ENCODE data around the gene NHLRC1. TPM values are rescaled to one million over a fixed set of nuclear protein-coding genes. Genes with fewer than 3 reads are reported as not detected.

NHLRC1 gene
- total and polyA plus RNA-seq, 10 of the 15 experiments (the other 5 are each of a cell fraction or from before 2014, with no cell fraction given): 0.04 to 0.22 (median 0.12) TPM; not detected in 2

- no TSS peak for BruUV-seq (replicated peaks)
- 46% methylated on average over 4 of the region's 4 CpGs for WGBS (ENCODE audit: insufficient coverage, insufficient replicate concordance, low lambda C conversion rate, missing lambda C conversion rate)
- RAD21 ChIA-PET (ENCODE audit: unreplicated experiment): no interaction called here
Observed at GRCh38 chr6:18076231-18076630, 46.2 kb downstream of the NHLRC1 start.

More at GRCh38 chr6:18076231-18076630, 46.2 kb downstream of the NHLRC1 start:
- H3K4me2 ChIP-seq (ENCODE audit: control insufficient read depth, insufficient read depth): no peak overlapping the region
- H4K20me1 ChIP-seq (ENCODE audit: control insufficient read depth, insufficient read depth): no peaks in the 10 kb centered on the region
- no peak for TF ChIP-seq YY1 (IDR thresholded peaks at IDR 0.05; ENCODE audit: low read depth, low read length)
- TF ChIP-seq SREBF2 (IDR thresholded peaks at IDR 0.05; ENCODE audit: low read length): no peak
- TF ChIP-seq NRF1 (conservative IDR thresholded peaks at IDR 0.05; ENCODE audit: low read depth, low read length): no peak
- no peak for TF ChIP-seq RUNX3 (IDR thresholded peaks at IDR 0.05; ENCODE audit: low read length)
- TF ChIP-seq SPI1 (IDR thresholded peaks at IDR 0.05; ENCODE audit: borderline replicate concordance, insufficient read depth, low read depth, low read length): no peak
- no peak for TF ChIP-seq SIN3A (IDR thresholded peaks at IDR 0.05; ENCODE audit: low read depth, low read length)
- TF ChIP-seq CEBPB (IDR thresholded peaks at IDR 0.05; ENCODE audit: borderline replicate concordance in 1 of 2, low read depth in 2 of 2, low read length in 2 of 2): no peak
- no peak for TF ChIP-seq GATAD2B (conservative IDR thresholded peaks at IDR 0.05; ENCODE audit: low read depth)
- no peak for TF ChIP-seq NBN (IDR thresholded peaks at IDR 0.05)
- no peak for TF ChIP-seq TCF3 (IDR thresholded peaks at IDR 0.05; ENCODE audit: borderline replicate concordance, insufficient read depth, low read depth, low read length)
- TF ChIP-seq MTA2 (IDR thresholded peaks at IDR 0.05; ENCODE audit: low read depth): no peak
- TF ChIP-seq ZNF217 (IDR thresholded peaks at IDR 0.05): no peak
- no peak for TF ChIP-seq ZNF687 (IDR thresholded peaks at IDR 0.05)
- TF ChIP-seq NFYA (IDR thresholded peaks at IDR 0.05; ENCODE audit: borderline replicate concordance, low read depth, low read length): no peak
- no peak for TF ChIP-seq BCLAF1 (IDR thresholded peaks at IDR 0.05)
- ATAC-seq (no peak), DNase-seq (ENCODE audit: low read depth, low spot score) (no peak), FAIRE-seq (no peak)
- POLR2A ChIA-PET: no interaction called here
- in situ Hi-C loops (cut with MboI) (no loop called here), intact Hi-C loops (cut with micrococcal nuclease; ENCODE audit: unreplicated experiment) (no loop called here)
- CTCF ChIA-PET: no interaction called here
- H3K9me3 ChIP-seq (replicated peaks; ENCODE audit: control insufficient read depth, insufficient read depth, low read length): peaks cover 2% of the 10 kb centered on the region; the same call in 1 of the 3 replicates
- H3K4me3 ChIP-seq: no peak overlapping the region
- no peaks in the 10 kb centered on the region for H3K36me3 ChIP-seq (ENCODE audit: control insufficient read depth in 2 of 2, insufficient read depth in 2 of 2, low read length in 1 of 2)
- SMC1A ChIA-PET (ENCODE audit: uncharacterized antibody, unreplicated experiment): no interaction called here
- no peaks in the 10 kb centered on the region for H3K4me1 ChIP-seq (ENCODE audit: control insufficient read depth, insufficient read depth, low read length)
- H3K79me2 ChIP-seq (ENCODE audit: control insufficient read depth, insufficient read depth, low read length): no peaks in the 10 kb centered on the region
- no peak overlapping the region for H3K9ac ChIP-seq (ENCODE audit: control insufficient read depth, insufficient read depth, low read length)
- no peak overlapping the region for H2AFZ ChIP-seq (ENCODE audit: control insufficient read depth, low read depth, low read length)
- H3K27ac ChIP-seq (ENCODE audit: control insufficient read depth, insufficient read depth): no peak overlapping the region
- no peaks in the 10 kb centered on the region for H3K27me3 ChIP-seq (replicated peaks in 1 of 2; ENCODE audit: control insufficient read depth in 2 of 2, insufficient read depth in 2 of 2, low read length in 1 of 2)

Data from GM12878 (cell line).